Naive B cell (primary cell): Measurements from ENCODE around the gene TM9SF3. TPM values are rescaled to one million over a fixed set of nuclear protein-coding genes. Genes with fewer than 3 reads are reported as not detected.

Experiments used
- ATAC-seq, 2 donors: fragments of 150-1000 bp; cut with Tn5 transposase; 2 replicates each; pipeline ENCODE4 v1.10.0; 2021; ENCODE audit warnings: low read depth in 2 of 2, mild to moderate bottlenecking in 2 of 2, moderate library complexity in 2 of 2
- DNase-seq: peaks from one replicate; pipeline ENCODE4 v3.0.0; 2022
- H3K27ac Mint-ChIP-seq, 6 donors: one replicate each; pipeline ENCODE4 v1.8.0; 2020 to 2022; ENCODE audit warnings: mild to moderate bottlenecking in 6 of 6, mixed read lengths in 6 of 6, moderate library complexity in 5 of 6, inconsistent platforms in 2 of 6
- H3K27me3 Mint-ChIP-seq, 3 donors: one replicate each; pipeline ENCODE4 v1.8.0; 2021 to 2022; ENCODE audit warnings: mixed read lengths in 3 of 3, mild to moderate bottlenecking in 1 of 3
- H3K36me3 Mint-ChIP-seq, 2 donors: one replicate each; pipeline ENCODE4 v1.8.0; 2020 to 2022; ENCODE audit warnings: mixed read lengths in 2 of 2, inconsistent platforms in 1 of 2, mild to moderate bottlenecking in 1 of 2
- H3K4me1 Mint-ChIP-seq, 3 donors: one replicate each; pipeline ENCODE4 v1.8.0; 2020 to 2022; ENCODE audit warnings: mixed read lengths in 3 of 3, inconsistent platforms in 1 of 3, mild to moderate bottlenecking in 1 of 3, moderate library complexity in 1 of 3
- H3K4me3 Mint-ChIP-seq, 8 donors: one replicate each; pipeline ENCODE4 v1.8.0; 2020 to 2022; ENCODE audit warnings: mild to moderate bottlenecking in 8 of 8, mixed read lengths in 8 of 8, moderate library complexity in 8 of 8, inconsistent platforms in 2 of 8
- H3K9me3 Mint-ChIP-seq, 7 donors: one replicate each; pipeline ENCODE4 v1.8.0; 2020 to 2022; ENCODE audit warnings: mixed read lengths in 7 of 7, mild to moderate bottlenecking in 5 of 7, inconsistent platforms in 2 of 7, moderate library complexity in 1 of 7
- polyA plus RNA-seq, 6 donors: library from polyadenylated mRNA; unstranded; fragments of 300-500 nt; fragmentation: Illumina TruSeq; gene quantifications; one replicate each; pipeline ENCODE4 v1.2.3, GENCODE V29; 2021; ENCODE audit warnings: low read depth in 6 of 6

TM9SF3 gene
- polyA plus RNA-seq, 6 donors from 2014 or later = 36.7 to 68.0 (median 45.8) TPM

DNA sequence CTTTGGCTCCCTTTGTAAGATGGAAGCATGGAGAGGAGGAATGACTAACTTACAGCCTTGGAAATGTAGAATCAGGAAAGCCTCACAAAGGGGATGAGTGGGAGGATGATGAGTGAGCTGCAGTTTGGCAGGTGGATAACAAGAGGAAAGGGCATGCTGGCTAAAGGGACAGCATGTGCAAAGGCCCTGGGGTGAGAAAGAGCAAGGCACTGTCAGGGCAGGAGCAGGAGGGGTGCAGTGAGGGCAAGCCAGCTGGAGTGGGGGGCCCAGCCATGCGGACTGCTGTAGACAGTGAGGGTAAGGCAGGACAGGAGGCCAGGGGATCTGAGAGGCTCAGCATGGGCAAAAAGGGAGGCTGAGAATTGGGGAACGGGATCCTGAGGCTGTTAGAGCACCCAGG is 93.6 kb downstream of the TM9SF3 start:
- Mint-ChIP-seq H3K27me3 (peaks cover 0 to 50% (median 36%) of the 10 kb centered on the region in 3 donors), H3K9me3 (no peaks in the 10 kb centered on the region), H3K27ac (no peak overlapping the region), H3K4me3 (no peak overlapping the region), H3K36me3 (no peaks in the 10 kb centered on the region), H3K4me1 (peaks cover 0 to 4% (median 0%) of the 10 kb centered on the region in 3 donors)
- ATAC-seq = no peak
- DNase-seq = no peak

DNA sequence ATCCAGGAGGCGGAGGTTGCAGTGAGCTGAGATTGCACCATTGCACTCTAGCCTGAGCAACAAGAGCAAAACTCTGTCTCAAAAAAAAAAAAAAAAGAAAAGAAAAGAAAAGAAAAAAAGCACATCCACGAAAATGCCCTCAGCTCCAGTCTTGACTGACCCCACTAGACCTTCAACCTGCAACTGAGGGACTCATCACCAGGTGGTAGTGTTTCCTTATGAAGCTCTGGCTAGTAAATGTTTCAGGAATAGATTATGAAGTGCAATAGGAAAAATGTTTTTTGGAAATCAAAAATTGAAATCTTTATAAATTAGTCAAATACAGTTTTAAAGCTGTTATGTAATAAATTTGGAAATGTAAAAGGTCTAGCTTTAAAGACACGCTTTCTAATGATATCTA is 95.5 kb downstream of the TM9SF3 start:
- Mint-ChIP-seq H3K4me1 (no peaks in the 10 kb centered on the region), H3K9me3 (no peaks in the 10 kb centered on the region), H3K27me3 (peaks cover 6 to 54% (median 40%) of the 10 kb centered on the region in 3 donors), H3K27ac (no peak overlapping the region), H3K36me3 (no peaks in the 10 kb centered on the region), H3K4me3 (no peak overlapping the region)
- no peak for DNase-seq
- no peak for ATAC-seq

DNA sequence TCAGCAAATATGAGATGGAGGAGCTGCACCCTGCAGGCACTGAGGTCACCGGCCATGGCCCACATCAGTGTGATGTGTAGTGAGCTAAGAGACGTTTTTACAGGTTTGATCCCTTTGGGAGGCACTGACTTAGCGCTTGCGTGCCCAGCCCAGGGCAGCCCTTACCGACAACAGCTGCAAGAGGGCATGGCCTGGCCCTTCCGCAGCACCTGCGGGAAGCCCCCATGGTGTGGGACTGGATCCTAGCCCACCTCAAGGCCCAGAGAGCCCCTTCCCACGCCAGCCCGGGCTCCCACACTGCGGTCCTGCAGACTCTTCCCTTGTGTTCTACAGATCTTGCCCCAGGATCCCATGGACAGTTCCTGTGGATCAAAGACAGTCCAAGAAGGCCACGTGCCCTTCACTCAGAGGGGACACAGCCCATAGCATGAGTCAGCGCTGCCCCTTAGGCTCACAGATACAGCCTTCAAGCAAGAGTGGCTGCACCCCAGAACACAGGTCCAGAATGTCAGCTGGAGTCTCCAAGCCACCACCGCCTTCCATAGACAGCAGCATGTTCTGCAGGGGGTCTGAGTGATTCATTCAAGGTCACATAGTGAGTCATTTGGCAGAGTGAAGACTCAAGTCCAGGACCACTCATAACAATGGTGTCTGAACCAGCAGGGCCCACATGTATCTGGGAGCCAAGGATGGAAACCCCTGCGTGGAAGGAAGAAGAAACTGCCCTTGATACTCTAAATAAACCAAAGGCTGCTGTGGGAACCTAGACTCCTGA is 98.5 kb downstream of the TM9SF3 start:
- ATAC-seq (no peak), DNase-seq (no peak)
- H3K4me3 Mint-ChIP-seq = no peak overlapping the region
- peaks cover 21 to 52% (median 37%) of the 10 kb centered on the region in 3 donors for H3K27me3 Mint-ChIP-seq
- H3K36me3 Mint-ChIP-seq = no peaks in the 10 kb centered on the region
- no peaks in the 10 kb centered on the region for H3K4me1 Mint-ChIP-seq
- H3K9me3 Mint-ChIP-seq = no peaks in the 10 kb centered on the region
- H3K27ac Mint-ChIP-seq = no peak overlapping the region

DNA sequence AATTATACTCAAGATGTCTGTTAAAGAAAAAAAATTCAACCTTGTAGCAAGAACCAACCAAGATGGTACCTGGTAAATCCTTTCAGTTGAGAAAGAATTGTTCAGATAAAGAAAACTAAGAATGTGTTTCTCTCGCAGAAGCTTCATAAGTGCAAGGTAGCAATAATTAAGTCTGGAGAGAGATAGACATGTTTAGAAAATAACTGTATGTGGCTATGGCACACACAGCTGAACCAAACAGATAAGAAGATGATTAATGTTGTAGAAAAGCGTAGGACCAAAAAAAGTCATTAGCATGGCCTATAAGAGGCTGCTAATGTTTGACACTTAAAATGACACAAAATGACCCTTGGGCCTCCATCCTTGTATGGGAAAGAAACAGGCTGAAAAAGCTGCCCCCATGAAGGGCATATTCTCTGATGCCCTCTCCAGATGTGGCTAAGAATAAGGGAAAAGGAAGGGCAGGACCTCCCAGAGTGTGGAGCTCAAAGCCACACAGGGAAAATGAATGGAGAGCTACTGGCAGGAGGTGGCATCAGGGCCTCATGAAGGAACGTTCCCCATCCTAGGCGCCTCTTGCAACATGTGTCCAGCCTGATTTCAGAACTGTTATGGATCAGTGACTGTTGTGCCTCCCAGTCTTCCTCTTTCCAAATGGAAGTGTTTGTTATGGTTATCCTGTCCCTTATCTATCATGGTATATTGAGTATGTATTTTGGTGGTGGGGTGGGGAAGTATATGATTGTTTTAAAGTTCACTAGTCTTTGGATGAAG is 103.8 kb downstream of the TM9SF3 start:
- H3K4me3 Mint-ChIP-seq = no peak overlapping the region
- no peaks in the 10 kb centered on the region for H3K4me1 Mint-ChIP-seq
- H3K9me3 Mint-ChIP-seq = no peaks in the 10 kb centered on the region
- DNase-seq = no peak
- no peak for ATAC-seq
- peaks cover 30 to 68% (median 60%) of the 10 kb centered on the region in 3 donors for H3K27me3 Mint-ChIP-seq
- no peak overlapping the region for H3K27ac Mint-ChIP-seq
- no peaks in the 10 kb centered on the region for H3K36me3 Mint-ChIP-seq

DNA sequence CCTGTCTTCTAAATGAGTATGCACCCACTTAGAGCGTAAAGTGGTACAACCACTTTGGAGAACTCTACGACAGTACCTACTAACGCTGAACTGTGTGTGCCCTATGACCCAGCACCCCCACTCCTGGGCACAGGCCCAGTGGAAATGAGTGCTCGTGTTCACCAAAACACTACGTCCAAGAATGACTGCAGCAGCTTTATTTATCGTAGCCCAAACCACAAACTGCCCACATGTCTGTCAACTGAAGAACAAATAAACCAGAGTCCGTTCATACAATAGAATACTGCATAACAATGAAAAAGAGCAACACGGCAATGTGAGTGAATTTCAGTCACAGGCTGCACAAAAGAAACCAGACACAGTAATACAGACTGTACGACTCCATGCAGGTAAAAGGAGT is 108.5 kb downstream of the TM9SF3 start:
- Mint-ChIP-seq H3K27me3 (peaks cover 33 to 68% (median 60%) of the 10 kb centered on the region in 3 donors), H3K9me3 (peaks cover 0 to 2% (median 0%) of the 10 kb centered on the region in 7 donors)
- no peak for ATAC-seq

DNA sequence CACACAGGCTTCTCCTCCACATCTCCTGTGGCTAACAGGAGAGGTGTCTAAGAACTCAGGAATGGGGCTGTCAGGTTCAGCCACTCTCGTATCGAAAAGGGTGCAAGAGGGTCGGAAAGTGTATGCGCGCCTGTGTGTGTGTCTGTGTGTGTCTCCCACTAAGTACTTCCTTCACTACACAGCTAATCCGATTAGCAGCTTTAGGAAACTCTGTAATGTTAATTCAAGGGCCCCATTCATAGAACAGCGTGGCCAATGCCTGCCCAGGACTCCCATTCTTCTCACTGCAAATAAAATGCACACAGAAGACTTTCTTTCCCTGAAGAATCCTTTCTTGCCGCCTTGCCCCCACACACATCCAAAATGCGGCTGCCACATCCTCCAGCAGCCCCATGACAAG is 112.9 kb downstream of the TM9SF3 start:
- peaks cover 0 to 2% (median 0%) of the 10 kb centered on the region in 7 donors for H3K9me3 Mint-ChIP-seq
- H3K27ac Mint-ChIP-seq = no peak overlapping the region
- H3K27me3 Mint-ChIP-seq = peaks cover 43 to 60% (median 59%) of the 10 kb centered on the region in 3 donors
- no peaks in the 10 kb centered on the region for H3K36me3 Mint-ChIP-seq
- H3K4me3 Mint-ChIP-seq = no peak overlapping the region
- DNase-seq (no peak), ATAC-seq (no peak)
- no peaks in the 10 kb centered on the region for H3K4me1 Mint-ChIP-seq

More for the DNA sequence above, 108.5 kb downstream of the TM9SF3 start:
- H3K4me3 Mint-ChIP-seq = no peak overlapping the region
- H3K4me1 Mint-ChIP-seq = no peaks in the 10 kb centered on the region
- DNase-seq = no peak
- no peaks in the 10 kb centered on the region for H3K36me3 Mint-ChIP-seq
- no peak overlapping the region for H3K27ac Mint-ChIP-seq

DNA sequence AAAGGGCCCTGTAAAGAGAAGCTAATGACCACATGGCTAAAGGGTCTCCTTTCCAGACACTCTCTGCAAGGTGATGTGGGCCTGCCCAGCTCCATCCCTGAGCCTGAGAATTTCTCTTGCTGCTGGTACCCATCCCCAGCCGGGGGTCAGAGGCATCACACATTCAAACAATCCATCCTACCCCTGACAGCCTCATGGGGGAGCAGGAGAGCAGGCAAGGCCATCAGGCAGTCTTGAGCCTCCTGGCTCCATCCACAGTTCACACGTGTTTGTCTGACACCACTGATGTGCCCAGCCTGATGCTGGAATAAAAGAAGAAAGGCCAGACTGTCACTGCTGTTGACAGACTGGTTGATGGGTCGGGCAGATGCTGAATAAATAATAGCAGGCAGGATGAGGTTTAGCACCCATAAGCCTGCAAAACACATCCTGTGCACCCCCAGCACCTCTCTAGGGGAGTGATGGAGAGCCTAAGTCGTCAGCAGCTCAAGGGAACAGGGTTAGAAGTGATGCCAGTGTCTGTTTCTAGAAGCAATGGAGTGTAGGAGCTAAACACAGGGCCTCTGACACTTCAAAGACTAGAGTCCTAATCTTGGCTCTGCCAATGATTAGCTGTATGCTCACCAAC is 116.6 kb downstream of the TM9SF3 start:
- Mint-ChIP-seq H3K27me3 (peaks cover 43 to 67% (median 64%) of the 10 kb centered on the region in 3 donors), H3K9me3 (peaks cover 0 to 2% (median 0%) of the 10 kb centered on the region in 7 donors), H3K4me3 (no peak overlapping the region), H3K36me3 (no peaks in the 10 kb centered on the region), H3K4me1 (no peaks in the 10 kb centered on the region), H3K27ac (no peak overlapping the region)
- ATAC-seq = peak in 1 of 2 donors; percentile 62
- DNase-seq = no peak

DNA sequence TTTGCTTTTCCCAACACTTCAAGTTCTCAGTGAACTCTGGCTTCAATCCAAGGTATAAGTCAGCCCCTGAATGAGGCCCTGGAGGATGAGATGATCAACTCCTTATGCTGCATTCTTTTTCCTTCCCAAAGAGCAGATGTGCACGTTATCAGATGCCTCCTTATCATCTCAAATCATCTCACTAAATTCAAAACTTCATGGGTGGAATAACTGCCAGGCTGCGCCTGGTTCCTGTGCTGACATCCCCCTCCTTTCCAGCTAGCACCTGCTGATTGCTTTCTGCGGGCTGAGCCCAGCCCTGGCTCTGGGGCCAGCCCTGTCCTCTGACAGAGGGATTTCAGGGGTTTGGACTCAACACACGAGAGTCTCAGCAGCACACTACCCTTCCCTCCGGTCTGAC is 118.0 kb downstream of the TM9SF3 start:
- no peak for ATAC-seq
- H3K4me1 Mint-ChIP-seq = no peaks in the 10 kb centered on the region
- H3K27me3 Mint-ChIP-seq = peaks cover 29 to 55% (median 52%) of the 10 kb centered on the region in 3 donors
- DNase-seq = no peak
- H3K36me3 Mint-ChIP-seq = no peaks in the 10 kb centered on the region
- H3K27ac Mint-ChIP-seq = no peak overlapping the region
- no peaks in the 10 kb centered on the region for H3K9me3 Mint-ChIP-seq
- H3K4me3 Mint-ChIP-seq = no peak overlapping the region

Other genes starting within 250 kb of the TM9SF3 start
- gene OPALIN, start 228.0 kb downstream of the TM9SF3 start, polyA plus RNA-seq = not detected
- under 1 TPM in 4 of 6 donors, not detected in 2; 0.03 to 0.77 (median 0.32) TPM for gene TLL2, start 73.1 kb downstream of the TM9SF3 start, polyA plus RNA-seq
- 100 to 1,000 TPM; 153 to 247 (median 170) TPM for gene PIK3AP1, start 133.5 kb upstream of the TM9SF3 start, polyA plus RNA-seq
- 10 to 100 TPM; 26.7 to 68.2 (median 47.2) TPM for gene LCOR, start 245.3 kb upstream of the TM9SF3 start, polyA plus RNA-seq